ENCODE results near the gene SPRR2F.
"Not testable (repeated sequence)": the region's sequence is repeated elsewhere in the genome, so short reads cannot be mapped to it uniquely, and the experiment has no call there.

The SPRR2F gene, protein sequence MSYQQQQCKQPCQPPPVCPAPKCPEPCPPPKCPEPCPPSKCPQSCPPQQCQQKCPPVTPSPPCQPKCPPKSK

DNA sequence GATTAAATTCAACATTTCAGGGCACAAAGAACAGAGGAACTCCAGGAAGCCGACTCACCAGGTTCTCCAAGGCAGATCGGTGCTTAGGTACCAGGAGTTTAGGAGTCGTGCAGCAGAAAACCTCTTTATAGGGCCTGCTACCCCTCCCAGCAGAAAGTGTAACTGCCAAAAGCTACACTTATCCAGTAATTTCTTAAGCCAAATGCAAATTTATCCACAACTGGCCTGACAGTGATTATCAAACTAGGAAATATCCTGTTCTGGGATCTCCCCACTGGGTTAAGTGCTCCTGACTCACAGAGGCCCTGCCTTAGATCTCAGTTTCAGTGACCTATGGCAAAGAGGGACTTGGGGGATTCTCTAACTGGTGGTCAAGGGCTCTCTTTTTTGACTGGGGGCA lies at the start of gene SPRR2F:
Gene SPRR2F (minus strand): TSS at position 101 of the 400 bp plus-strand sequence. CDS start 783 bp downstream, outside the sequence.
- Mint-ChIP-seq H3K9me3 (no peaks in the 10 kb centered on the region), H3K27me3 (peaks cover 30% of the 10 kb centered on the region), H3K4me3 (no peak within 1 kb of the TSS), H3K4me1 (ENCODE audit: low read depth) (no peaks in the 10 kb centered on the region), H3K27ac (no peak within 1 kb of the TSS), H3K36me3 (ENCODE audit: low read depth) (no peaks in the 10 kb centered on the region)

DNA sequence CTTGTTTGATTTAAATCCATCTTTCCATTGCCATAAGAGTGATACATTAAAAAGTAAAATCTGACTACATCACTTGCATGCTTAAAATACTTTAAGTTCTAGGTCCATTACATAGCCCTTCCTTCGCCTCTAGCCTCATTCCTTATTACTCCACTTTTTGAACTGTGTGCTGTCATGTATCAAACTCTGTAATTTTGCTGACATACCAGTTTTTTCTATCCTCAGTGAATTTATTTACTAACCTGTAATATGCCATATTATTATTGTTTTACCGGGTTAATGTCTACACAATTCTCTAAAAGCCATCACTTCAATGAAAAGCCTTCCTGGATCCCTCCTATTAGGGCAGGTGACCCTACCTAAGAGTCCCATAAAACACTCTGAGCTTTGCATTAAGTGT lies 42.2 kb upstream of the SPRR2F start:
- Mint-ChIP-seq H3K36me3 (ENCODE audit: low read depth) (no peaks in the 10 kb centered on the region), H3K27me3 (peaks cover 25% of the 10 kb centered on the region), H3K4me1 (ENCODE audit: low read depth) (no peaks in the 10 kb centered on the region), H3K27ac (no peak overlapping the region), H3K4me3 (no peak overlapping the region), H3K9me3 (peaks cover 12% of the 10 kb centered on the region)

DNA sequence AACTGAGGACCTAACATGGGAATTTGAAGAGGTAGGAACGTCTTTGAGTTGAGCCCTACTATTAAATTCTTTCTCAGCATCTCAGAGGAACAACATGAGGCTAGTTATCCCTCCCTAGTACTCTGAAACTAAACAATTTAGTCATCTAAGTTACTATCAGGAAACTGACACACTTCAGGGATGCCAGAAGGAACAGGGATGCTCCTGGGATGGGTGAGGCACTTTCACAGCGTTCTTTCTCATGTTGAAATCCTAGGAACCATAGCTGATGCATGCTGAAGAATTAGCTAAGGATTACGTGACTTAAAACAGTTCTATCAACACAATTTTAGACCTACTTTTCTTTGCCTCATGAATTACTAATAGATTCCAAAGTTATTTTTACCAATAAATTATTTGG lies 39.2 kb upstream of the SPRR2F start:
- Mint-ChIP-seq H3K4me1 (ENCODE audit: low read depth) (no peaks in the 10 kb centered on the region), H3K36me3 (ENCODE audit: low read depth) (no peaks in the 10 kb centered on the region), H3K9me3 (peaks cover 4% of the 10 kb centered on the region), H3K27ac (no peak overlapping the region), H3K4me3 (no peak overlapping the region), H3K27me3 (peaks cover 19% of the 10 kb centered on the region)

GRCh38 chr1:153150846-153151245 lies 37.5 kb upstream of the SPRR2F start, which contains the start of gene SPRR2G:
SPRR2G (minus strand) TSS chr1:153150890; CDS start chr1:153150110, 780 bp downstream.
- peaks cover 23% of the 10 kb centered on the region for H3K27me3 Mint-ChIP-seq
- no peaks in the 10 kb centered on the region for H3K9me3 Mint-ChIP-seq
- H3K27ac Mint-ChIP-seq = no peak within 1 kb of the TSS
- no peaks in the 10 kb centered on the region for H3K36me3 Mint-ChIP-seq (ENCODE audit: low read depth)
- H3K4me1 Mint-ChIP-seq (ENCODE audit: low read depth) = no peaks in the 10 kb centered on the region
- no peak within 1 kb of the TSS for H3K4me3 Mint-ChIP-seq

DNA sequence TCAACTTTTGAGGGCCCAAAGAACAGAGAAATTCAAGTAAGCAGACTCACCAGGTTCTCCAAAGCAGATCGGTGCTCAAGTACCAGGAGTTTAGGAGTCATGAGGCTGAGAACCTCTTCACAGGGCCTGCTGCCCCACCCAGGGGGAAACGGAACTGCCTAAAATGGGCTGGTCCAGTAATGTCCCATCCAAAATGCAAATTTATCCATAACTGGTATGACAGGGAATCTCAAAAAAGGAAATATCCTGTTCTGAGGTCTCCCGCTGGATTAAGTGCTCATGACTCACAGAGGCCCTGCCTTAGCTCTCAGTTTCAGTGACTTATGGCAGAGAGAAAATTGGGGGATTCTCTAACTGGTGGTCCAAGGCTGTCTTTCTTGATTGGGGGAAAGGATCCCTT lies 28.1 kb upstream of the SPRR2F start:
- Mint-ChIP-seq H3K4me3 (no peak overlapping the region), H3K27me3 (peaks cover 44% of the 10 kb centered on the region), H3K4me1 (ENCODE audit: low read depth) (no peaks in the 10 kb centered on the region), H3K9me3 (no peaks in the 10 kb centered on the region), H3K36me3 (ENCODE audit: low read depth) (no peaks in the 10 kb centered on the region), H3K27ac (no peak overlapping the region)

GRCh38 chr1:153140484-153140883 lies 27.2 kb upstream of the SPRR2F start:
- no peaks in the 10 kb centered on the region for H3K9me3 Mint-ChIP-seq
- no peaks in the 10 kb centered on the region for H3K4me1 Mint-ChIP-seq (ENCODE audit: low read depth)
- no peak overlapping the region for H3K27ac Mint-ChIP-seq
- H3K27me3 Mint-ChIP-seq = peaks cover 43% of the 10 kb centered on the region
- no peak overlapping the region for H3K4me3 Mint-ChIP-seq
- H3K36me3 Mint-ChIP-seq (ENCODE audit: low read depth) = no peaks in the 10 kb centered on the region

- Mint-ChIP-seq H3K27me3 (peaks cover 46% of the 10 kb centered on the region), H3K36me3 (ENCODE audit: low read depth) (no peaks in the 10 kb centered on the region), H3K9me3 (no peaks in the 10 kb centered on the region), H3K4me3 (no peak overlapping the region), H3K4me1 (ENCODE audit: low read depth) (no peaks in the 10 kb centered on the region), H3K27ac (no peak overlapping the region)
Observed at GRCh38 chr1:153133743-153134142, 20.4 kb upstream of the SPRR2F start.

- no peaks in the 10 kb centered on the region for H3K9me3 Mint-ChIP-seq
- no peaks in the 10 kb centered on the region for H3K4me1 Mint-ChIP-seq (ENCODE audit: low read depth)
- peaks cover 46% of the 10 kb centered on the region for H3K27me3 Mint-ChIP-seq
- H3K4me3 Mint-ChIP-seq = no peak overlapping the region
- H3K36me3 Mint-ChIP-seq (ENCODE audit: low read depth) = no peaks in the 10 kb centered on the region
- H3K27ac Mint-ChIP-seq = no peak overlapping the region
Observed at GRCh38 chr1:153133267-153133666, 20.0 kb upstream of the SPRR2F start.

GRCh38 chr1:153128688-153129087 lies 15.4 kb upstream of the SPRR2F start:
- H3K36me3 Mint-ChIP-seq (ENCODE audit: low read depth); H3K4me3 Mint-ChIP-seq; H3K4me1 Mint-ChIP-seq (ENCODE audit: low read depth); H3K27ac Mint-ChIP-seq: not testable (repeated sequence)
- Mint-ChIP-seq H3K9me3 (peaks cover 15% of the 10 kb centered on the region), H3K27me3 (peaks cover 16% of the 10 kb centered on the region)

GRCh38 chr1:153127296-153127695 lies 14.0 kb upstream of the SPRR2F start:
- H3K27ac Mint-ChIP-seq = no peak overlapping the region

GRCh38 chr1:153125536-153125935 lies 12.2 kb upstream of the SPRR2F start:
- Mint-ChIP-seq H3K4me1 (ENCODE audit: low read depth) (no peaks in the 10 kb centered on the region), H3K36me3 (ENCODE audit: low read depth) (no peaks in the 10 kb centered on the region), H3K27me3 (peaks cover 16% of the 10 kb centered on the region), H3K27ac (no peak overlapping the region), H3K9me3 (peaks cover 15% of the 10 kb centered on the region), H3K4me3 (no peak overlapping the region)

More at GRCh38 chr1:153127296-153127695, 14.0 kb upstream of the SPRR2F start:
- H3K4me3 Mint-ChIP-seq = no peak overlapping the region
- H3K27me3 Mint-ChIP-seq = peaks cover 16% of the 10 kb centered on the region
- H3K9me3 Mint-ChIP-seq = peaks cover 15% of the 10 kb centered on the region
- no peaks in the 10 kb centered on the region for H3K4me1 Mint-ChIP-seq (ENCODE audit: low read depth)
- H3K36me3 Mint-ChIP-seq (ENCODE audit: low read depth) = no peaks in the 10 kb centered on the region

DNA sequence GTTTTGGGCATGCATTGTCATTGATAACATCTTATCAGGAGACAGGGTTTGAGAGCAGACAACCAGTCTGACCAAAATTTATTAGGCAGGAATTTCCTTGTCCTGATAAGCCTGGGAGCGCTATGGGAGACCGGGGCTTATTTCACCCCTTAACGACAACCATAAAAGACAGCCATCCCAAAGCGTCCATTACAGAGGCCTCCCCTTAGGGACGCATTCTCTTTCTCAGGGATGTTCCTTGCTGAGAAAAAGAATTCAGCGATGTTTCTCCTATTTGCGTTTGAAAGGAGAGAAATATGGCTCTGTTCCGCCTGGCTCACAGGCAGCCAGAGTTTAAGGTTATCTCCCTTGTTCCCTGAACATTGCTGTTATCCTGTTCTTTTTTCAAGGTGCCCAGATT lies 10.5 kb upstream of the SPRR2F start:
- H3K27ac Mint-ChIP-seq; H3K4me3 Mint-ChIP-seq; H3K4me1 Mint-ChIP-seq (ENCODE audit: low read depth); H3K36me3 Mint-ChIP-seq (ENCODE audit: low read depth): not testable (repeated sequence)
- Mint-ChIP-seq H3K27me3 (peaks cover 17% of the 10 kb centered on the region), H3K9me3 (peaks cover 15% of the 10 kb centered on the region)

DNA sequence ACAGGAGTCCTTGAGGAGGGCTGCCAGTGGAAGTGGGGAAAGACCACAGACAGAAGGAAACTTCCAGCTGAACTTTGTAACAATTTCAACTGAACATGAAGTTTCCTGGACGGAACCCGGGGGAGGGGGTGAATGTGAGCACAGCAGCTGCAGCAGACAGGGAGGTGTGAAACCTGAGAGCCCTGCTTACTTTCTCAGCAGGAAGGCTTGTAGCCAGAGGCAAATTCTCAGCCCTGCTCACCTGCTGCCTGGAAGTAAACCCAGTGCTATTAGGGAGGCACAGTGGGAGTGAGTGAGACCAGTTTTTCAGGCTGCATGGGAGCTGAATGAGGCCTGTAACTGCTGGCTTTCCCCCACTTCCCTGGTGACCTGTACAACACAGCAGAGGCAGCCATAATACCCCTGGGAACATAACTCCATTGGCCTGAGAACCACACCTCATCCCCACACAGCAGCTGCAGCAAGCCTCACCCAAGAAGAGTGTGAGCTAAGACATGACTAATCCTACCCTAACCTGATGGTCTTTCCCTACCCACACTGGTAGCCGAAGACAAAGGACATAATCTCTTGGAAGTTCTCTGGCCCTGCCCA lies 9.6 kb upstream of the SPRR2F start:
- Mint-ChIP-seq H3K4me1 (ENCODE audit: low read depth) (no peaks in the 10 kb centered on the region), H3K27ac (no peak overlapping the region), H3K27me3 (peaks cover 21% of the 10 kb centered on the region), H3K9me3 (peaks cover 15% of the 10 kb centered on the region), H3K4me3 (no peak overlapping the region), H3K36me3 (ENCODE audit: low read depth) (no peaks in the 10 kb centered on the region)

GRCh38 chr1:153120945-153121344 lies 7.6 kb upstream of the SPRR2F start:
- H3K36me3 Mint-ChIP-seq (ENCODE audit: low read depth) = no peaks in the 10 kb centered on the region
- H3K27ac Mint-ChIP-seq = no peak overlapping the region
- H3K27me3 Mint-ChIP-seq = peaks cover 32% of the 10 kb centered on the region
- H3K9me3 Mint-ChIP-seq = peaks cover 15% of the 10 kb centered on the region
- H3K4me1 Mint-ChIP-seq (ENCODE audit: low read depth) = no peaks in the 10 kb centered on the region
- H3K4me3 Mint-ChIP-seq = no peak overlapping the region

- Mint-ChIP-seq H3K4me1 (ENCODE audit: low read depth) (no peaks in the 10 kb centered on the region), H3K27ac (no peak overlapping the region), H3K36me3 (ENCODE audit: low read depth) (no peaks in the 10 kb centered on the region), H3K9me3 (peaks cover 3% of the 10 kb centered on the region), H3K27me3 (peaks cover 46% of the 10 kb centered on the region), H3K4me3 (no peak overlapping the region)
Observed at GRCh38 chr1:153119491-153119971, 6.2 kb upstream of the SPRR2F start.

- H3K36me3 Mint-ChIP-seq (ENCODE audit: low read depth); H3K9me3 Mint-ChIP-seq; H3K27ac Mint-ChIP-seq; H3K4me1 Mint-ChIP-seq (ENCODE audit: low read depth); H3K4me3 Mint-ChIP-seq: not testable (repeated sequence)
- H3K27me3 Mint-ChIP-seq = peaks cover 35% of the 10 kb centered on the region
Observed at GRCh38 chr1:153115264-153115663, 1.9 kb upstream of the SPRR2F start.

Data from stimulated activated naive CD8-positive, alpha-beta T cell treated with anti-CD3 and anti-CD28 coated beads, Interleukin-15, Interleukin-2, amounts not matched to agents 100 ng/mL and 50 ng/mL, for 24 hours (primary cell).